Glomerular visceral epithelial cell (primary cell): ENCODE measurements around the gene ICE2.
"Not testable (repeated sequence)": the region's sequence is repeated elsewhere in the genome, so short reads cannot be mapped to it uniquely, and the experiment has no call there.

Experiments
- DNase-seq: peaks from one replicate; pipeline ENCODE4 v3.0.0-alpha.2; 2016; ENCODE audit errors: extremely low spot score

Gene ICE2

DNA sequence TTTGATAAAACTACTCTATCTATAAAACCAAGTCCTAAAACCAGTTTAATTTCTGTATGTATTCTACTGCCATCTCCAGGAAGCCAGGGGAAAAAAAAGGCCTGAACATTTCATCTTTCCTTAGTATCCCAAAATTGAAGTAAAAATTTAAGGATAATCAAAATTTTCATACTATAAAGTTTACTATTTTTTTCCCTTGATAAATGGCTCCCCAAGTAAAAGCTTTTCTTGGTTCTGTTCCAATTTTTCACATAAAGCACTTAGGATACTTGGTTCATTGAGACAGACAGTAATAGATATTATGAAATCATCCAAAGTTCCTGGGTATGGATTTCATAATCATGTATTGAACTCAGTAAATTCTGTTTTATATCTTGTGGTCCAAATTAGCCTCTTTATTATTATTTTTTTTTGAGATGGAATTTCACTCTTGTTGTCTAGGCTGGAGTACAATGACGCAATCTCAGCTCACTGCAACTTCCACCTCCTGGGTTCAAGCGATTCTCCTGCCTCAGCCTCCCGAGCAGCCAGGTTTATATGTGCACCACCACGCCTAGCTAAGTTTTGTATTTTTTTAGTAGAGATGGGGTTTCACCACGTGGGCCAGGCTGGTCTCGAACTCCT, 34.5 kb downstream of the ICE2 start:
- DNase-seq: peak; percentile 31

GRCh38 chr15:60442763-60443162, 36.2 kb downstream of the ICE2 start:
- no peak for DNase-seq

- no peak for DNase-seq
Observed at GRCh38 chr15:60442031-60442650, 36.8 kb downstream of the ICE2 start.

- no peak for DNase-seq
Observed at GRCh38 chr15:60441331-60441730, 37.6 kb downstream of the ICE2 start.

- DNase-seq: no peak
Observed at GRCh38 chr15:60438646-60439045, 40.3 kb downstream of the ICE2 start.

DNA sequence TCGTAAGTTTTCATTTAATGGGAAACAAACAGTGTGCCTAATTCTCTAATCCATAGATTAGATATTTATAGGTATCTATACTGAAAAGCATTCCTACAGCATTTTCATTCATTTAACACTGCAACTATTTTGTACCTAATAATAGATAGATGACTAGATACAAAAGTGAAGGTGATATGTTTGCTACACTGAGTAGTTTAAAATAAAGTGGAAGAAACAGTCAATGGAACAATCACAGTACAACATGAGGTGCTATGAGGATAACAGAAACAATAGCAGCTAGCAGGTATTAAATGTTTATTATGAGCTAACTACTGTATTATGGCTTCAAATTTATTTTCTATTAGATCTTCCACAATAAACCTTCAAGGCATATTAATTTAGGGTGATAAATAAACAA, 50.0 kb downstream of the ICE2 start:
- DNase-seq: no peak

- DNase-seq: no peak
Observed at GRCh38 chr15:60426870-60427508, 52.0 kb downstream of the ICE2 start.

DNA sequence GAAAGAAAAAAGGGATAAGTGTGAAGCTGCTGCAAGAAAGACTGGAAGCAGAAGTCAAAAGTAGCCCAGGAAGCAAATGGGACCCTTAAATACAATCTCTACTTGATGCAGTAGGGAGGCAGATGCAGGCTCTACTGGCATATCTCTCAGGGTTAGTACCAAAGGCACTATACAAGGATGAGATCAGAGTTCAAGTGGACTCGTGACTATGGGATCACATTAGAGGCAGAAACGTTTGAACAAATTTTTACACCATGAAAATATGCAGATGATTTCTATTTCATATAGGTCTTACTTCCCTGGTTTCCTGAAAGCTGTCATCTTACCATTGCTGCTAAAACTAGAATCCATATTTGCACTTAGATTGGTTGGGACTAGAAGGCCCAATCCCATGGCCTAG, 53.5 kb downstream of the ICE2 start:
- DNase-seq: no peak

DNA sequence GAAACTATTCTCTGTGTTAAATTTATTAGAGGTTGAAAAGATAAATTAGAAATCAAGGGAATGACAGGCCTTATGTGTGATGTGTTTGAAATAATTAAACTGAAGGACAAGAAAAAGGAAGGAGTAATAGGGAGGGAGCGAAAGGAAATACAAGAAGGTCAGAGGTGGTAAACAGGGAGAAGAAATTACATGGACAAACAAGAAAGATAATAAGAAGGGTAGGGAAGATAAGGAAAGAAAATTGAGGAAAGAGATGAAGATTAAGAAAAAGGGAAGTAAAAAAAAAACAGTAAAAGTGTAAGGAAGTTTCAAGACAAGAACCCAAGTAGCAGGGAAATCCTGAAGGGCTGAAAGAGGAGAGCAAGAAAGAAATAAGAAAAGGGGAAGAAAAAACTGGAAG, 54.9 kb downstream of the ICE2 start:
- no peak for DNase-seq

DNA sequence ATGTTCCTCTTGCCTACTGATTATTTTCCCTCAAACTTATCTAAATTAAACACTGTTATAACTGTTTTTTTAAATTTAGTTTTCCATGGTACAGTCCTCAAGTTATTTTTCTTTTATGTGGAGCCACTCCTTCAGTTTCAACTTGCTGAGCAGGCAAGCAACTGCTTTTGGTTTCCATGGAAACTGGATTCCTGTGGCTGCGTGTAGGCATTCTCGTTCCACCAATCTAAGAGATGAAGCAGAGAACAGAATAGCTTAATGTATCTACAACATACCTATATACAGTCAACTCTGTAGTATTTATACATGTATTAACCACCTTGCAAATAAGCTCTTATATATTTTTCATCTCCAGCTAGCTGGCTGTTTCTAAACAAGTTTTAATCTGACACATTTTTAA, 55.4 kb downstream of the ICE2 start:
- DNase-seq: peak; percentile 90

DNA sequence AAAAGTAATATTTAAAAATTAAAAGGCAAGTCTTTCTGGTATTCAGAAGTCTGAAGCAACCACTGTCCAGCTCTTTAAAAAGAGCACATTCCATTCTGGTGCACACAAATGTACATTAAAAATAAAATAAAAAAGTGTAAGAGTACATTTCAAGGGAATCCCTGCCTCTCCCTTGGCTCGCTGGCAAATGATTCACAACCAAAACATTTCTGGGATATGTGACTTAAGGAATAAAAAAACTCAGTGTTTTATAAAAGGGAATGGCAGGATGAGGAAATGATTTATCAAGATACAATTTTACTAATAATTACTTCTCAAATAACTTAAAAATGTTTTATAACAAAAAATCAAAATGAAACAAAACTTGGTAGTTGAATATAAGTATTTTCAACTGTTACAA, 57.4 kb downstream of the ICE2 start:
- peak; percentile 69 for DNase-seq

GRCh38 chr15:60420203-60420716, 58.7 kb downstream of the ICE2 start:
- no peak for DNase-seq

DNA sequence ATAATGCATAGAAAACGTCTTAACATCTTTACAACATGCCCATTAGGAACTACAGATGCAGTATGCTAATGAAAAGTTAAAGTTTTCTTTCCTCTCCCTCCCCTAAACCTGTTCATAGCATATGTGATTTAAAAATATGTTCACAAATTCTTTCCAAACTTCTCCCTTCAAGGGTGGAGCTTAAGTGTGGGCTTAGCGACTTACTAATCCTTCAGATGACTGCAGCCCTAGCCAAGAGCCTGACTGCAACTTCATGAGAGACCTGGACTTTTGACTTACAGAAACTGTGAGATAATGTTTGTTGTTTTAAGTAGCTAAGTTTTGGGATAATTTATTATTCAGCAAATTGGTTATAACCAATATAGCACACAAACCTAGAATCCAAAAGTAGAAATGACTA, 59.2 kb downstream of the ICE2 start:
- DNase-seq: no peak

DNA sequence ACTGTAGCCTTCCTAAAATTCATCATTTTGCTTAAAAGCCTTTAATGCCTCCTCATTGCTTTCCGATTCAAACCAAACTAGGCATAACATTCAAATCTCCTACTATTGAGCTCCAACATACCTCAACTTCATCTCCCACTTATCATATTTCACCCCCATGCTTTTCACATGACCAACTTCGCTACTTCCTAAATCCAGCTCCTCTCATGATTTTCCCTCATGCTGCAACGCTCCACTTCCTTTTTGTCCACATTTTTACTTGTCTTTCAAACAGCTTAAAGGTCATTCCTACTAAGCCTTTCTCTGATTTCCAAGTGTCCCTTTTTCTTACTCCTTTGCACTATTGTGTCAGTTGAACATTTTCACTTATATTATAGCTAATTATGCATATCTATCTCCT, 60.8 kb downstream of the ICE2 start:
- no peak for DNase-seq

- no peak for DNase-seq
Observed at GRCh38 chr15:60417112-60417511, 61.8 kb downstream of the ICE2 start.

GRCh38 chr15:60416484-60416883, 62.5 kb downstream of the ICE2 start:
- no peak for DNase-seq

GRCh38 chr15:60414016-60414682, 64.8 kb downstream of the ICE2 start:
- no peak for DNase-seq

DNA sequence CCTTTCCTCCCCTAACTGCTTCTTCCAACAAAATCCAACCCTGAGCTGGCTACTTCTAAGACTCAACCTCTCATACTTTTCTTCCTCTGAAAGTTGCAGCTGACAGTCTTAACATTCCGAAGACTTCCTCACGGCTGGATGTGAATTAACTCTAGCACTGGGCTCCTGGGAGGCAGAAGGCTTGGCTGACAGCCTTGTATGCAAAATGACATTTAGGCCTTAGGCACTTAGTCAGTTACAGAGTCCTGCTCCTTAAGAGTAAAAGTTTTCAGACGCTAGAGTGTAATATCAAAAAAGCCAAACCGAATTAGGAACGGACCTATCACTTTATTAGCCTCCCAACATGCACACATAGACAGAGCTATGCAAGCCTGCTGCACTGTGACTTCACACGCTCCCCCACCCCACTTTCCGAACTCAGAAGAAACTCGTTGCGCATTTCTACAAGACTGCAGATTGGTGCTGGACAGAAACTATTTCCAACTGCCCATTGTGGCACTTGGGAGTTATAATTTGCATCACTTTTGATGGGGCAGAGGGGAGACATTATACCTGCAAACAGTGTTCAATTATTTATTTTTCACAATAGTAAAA, 65.6 kb downstream of the ICE2 start:
- DNase-seq: no peak

DNA sequence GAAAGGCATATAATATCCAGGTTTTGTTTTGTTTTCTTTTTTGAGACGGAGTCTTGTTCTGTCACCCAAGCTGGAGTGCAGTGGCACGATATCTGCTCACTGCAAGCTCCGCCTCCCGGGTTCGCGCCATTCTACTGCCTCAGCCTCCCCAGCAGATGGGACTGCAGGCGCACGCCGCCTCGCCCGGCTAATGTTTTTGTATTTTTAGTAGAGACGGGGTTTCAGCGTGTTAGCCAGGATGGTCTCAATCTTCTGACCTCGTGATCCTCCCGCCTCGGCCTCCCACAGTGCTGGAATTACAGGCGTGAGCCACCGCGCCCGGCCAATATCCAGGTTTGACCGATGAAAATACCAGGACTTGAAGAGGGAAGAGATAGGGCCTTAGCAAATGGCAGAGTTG, 66.1 kb downstream of the ICE2 start:
- not testable (repeated sequence) for DNase-seq

DNA sequence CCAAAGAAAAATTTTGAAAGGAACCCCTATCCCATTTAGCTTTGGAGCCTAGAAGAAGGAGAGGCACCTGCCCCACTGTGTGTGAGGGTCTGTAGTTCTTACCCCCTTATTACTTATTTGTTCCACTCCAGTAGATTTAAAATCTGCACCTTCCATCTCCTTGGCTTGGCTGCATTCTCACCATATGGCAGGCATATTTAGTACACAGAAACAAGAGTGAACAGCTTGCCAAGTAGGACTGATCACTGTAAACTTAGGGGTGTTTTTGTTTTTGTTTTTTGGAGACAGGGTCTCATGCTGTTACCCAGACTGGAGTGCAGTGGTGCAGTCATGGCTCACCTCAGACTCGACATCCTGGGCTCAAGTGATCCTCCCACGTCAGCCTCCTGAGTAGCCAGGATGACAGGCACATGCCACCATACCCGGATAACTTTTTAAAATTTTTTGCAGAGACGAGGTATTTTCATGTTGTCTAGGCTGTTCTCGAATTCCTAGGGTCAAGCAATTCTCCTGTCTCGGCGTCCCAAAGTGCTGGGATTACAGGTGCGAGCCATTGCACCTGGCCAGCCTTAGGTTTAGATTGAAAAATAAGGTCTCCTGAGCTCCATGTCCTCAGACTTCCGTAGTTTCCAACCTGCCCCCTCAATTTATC, 67.0 kb downstream of the ICE2 start:
- no peak for DNase-seq

GRCh38 chr15:60410350-60410749, 68.6 kb downstream of the ICE2 start:
- not testable (repeated sequence) for DNase-seq
